Left ventricle myocardium inferior (tissue), 1 donor: ENCODE data around the gene DOK4. TPM values are rescaled to one million over a fixed set of nuclear protein-coding genes. Genes with fewer than 3 reads are reported as not detected.

ENCODE experiments used
- DNase-seq: peaks from one replicate; pipeline ENCODE4 v3.0.0-alpha.2; 2020
- H3K27ac ChIP-seq: fragments of 200-600 bp; replicated peaks from 2 replicates; pipeline ENCODE4 v1.8.0; 2021
- H3K27me3 ChIP-seq: fragments of 200-600 bp; 2 replicates; pipeline ENCODE4 v1.8.0; 2021; ENCODE audit warnings: low read depth
- H3K36me3 ChIP-seq: fragments of 200-600 bp; 2 replicates; pipeline ENCODE4 v1.8.0; 2021
- H3K4me1 ChIP-seq: fragments of 200-600 bp; 2 replicates; pipeline ENCODE4 v1.8.0; 2021
- H3K4me3 ChIP-seq: fragments of 200-600 bp; 2 replicates; pipeline ENCODE4 v1.8.0; 2021; ENCODE audit warnings: mild to moderate bottlenecking, moderate library complexity
- H3K9me3 ChIP-seq: fragments of 200-600 bp; replicated peaks from 2 replicates; pipeline ENCODE4 v1.8.0; 2021
- intact Hi-C: fragments of 100-400 bp; cut with micrococcal nuclease; formaldehyde crosslinking; loops from one replicate; pipeline ENCODE4 v1.11.0; 2022
- total RNA-seq: library from RNA; stranded (reverse); fragmentation: NEBNext Ultra II Directional; extraction: Animal tissue kit (Norgen Biotek cat#: 25700); gene quantifications from one replicate; pipeline ENCODE4 v1.2.1, GENCODE V29; 2021
- TF ChIP-seq, protein P1 (sequence below): fragments of 200-600 bp; IDR thresholded peaks from 2 replicates; pipeline ENCODE4 v1.8.0; 2021; ENCODE audit warnings: antibody characterized with exemption, mild to moderate bottlenecking, borderline replicate concordance
- donor health status: DM: no; HTN: yes; CAD: no; lungs with severe emphysema.

The DOK4 gene
- total RNA-seq, 1 donor from 2014 or later, result 10.0 TPM

- DNase-seq, result no peak
- intact Hi-C loops, result no loop called here
- H3K4me1 ChIP-seq, result peaks cover 29% of the 10 kb centered on the region
Measured at GRCh38 chr16:57526498-57526897, 40.2 kb upstream of the DOK4 start.

DNA sequence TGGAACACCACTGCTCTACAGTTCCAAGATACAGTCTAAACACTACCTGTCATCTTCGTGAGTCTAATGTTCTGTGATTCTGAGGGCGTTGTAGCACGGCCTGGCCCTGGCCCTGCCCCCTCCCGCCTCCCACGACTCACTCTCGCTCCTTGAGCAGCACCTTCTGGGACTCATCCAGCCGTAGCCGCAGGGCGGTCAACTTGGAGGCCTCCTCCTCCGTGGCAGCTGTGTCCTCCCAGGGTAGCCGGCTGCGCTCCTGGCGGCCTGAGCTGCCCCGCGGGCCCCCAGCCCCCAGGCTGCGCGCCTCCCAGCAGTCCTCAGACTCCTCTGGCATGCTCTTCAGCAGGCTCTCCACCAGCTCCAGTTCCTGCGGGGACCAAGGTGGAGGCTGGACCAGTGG is 39.5 kb upstream of the DOK4 start:
- Histone ChIP-seq H3K36me3 (peaks cover 9% of the 10 kb centered on the region), H3K9me3 (no peaks in the 10 kb centered on the region), H3K27ac (no peak overlapping the region), H3K27me3 (no peaks in the 10 kb centered on the region), H3K4me3 (no peak overlapping the region), H3K4me1 (peaks cover 25% of the 10 kb centered on the region)
- intact Hi-C loops, result no loop called here
- TF ChIP-seq, protein P1, sequence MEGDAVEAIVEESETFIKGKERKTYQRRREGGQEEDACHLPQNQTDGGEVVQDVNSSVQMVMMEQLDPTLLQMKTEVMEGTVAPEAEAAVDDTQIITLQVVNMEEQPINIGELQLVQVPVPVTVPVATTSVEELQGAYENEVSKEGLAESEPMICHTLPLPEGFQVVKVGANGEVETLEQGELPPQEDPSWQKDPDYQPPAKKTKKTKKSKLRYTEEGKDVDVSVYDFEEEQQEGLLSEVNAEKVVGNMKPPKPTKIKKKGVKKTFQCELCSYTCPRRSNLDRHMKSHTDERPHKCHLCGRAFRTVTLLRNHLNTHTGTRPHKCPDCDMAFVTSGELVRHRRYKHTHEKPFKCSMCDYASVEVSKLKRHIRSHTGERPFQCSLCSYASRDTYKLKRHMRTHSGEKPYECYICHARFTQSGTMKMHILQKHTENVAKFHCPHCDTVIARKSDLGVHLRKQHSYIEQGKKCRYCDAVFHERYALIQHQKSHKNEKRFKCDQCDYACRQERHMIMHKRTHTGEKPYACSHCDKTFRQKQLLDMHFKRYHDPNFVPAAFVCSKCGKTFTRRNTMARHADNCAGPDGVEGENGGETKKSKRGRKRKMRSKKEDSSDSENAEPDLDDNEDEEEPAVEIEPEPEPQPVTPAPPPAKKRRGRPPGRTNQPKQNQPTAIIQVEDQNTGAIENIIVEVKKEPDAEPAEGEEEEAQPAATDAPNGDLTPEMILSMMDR, result no peak
- DNase-seq, result no peak

More at GRCh38 chr16:57526498-57526897, 40.2 kb upstream of the DOK4 start:
- Histone ChIP-seq H3K4me3 (no peak overlapping the region), H3K9me3 (no peaks in the 10 kb centered on the region), H3K27me3 (no peaks in the 10 kb centered on the region), H3K27ac (no peak overlapping the region), H3K36me3 (peaks cover 4% of the 10 kb centered on the region)
- TF ChIP-seq, protein P1, result no peak

GRCh38 chr16:57522960-57523359 is 36.7 kb upstream of the DOK4 start:
- Histone ChIP-seq H3K9me3 (no peaks in the 10 kb centered on the region), H3K4me3 (no peak overlapping the region), H3K4me1 (peaks cover 12% of the 10 kb centered on the region), H3K36me3 (peaks cover 15% of the 10 kb centered on the region), H3K27ac (no peak overlapping the region), H3K27me3 (no peaks in the 10 kb centered on the region)
- no peak for DNase-seq
- TF ChIP-seq, protein P1, result no peak
- intact Hi-C loops, result no loop called here

DNA sequence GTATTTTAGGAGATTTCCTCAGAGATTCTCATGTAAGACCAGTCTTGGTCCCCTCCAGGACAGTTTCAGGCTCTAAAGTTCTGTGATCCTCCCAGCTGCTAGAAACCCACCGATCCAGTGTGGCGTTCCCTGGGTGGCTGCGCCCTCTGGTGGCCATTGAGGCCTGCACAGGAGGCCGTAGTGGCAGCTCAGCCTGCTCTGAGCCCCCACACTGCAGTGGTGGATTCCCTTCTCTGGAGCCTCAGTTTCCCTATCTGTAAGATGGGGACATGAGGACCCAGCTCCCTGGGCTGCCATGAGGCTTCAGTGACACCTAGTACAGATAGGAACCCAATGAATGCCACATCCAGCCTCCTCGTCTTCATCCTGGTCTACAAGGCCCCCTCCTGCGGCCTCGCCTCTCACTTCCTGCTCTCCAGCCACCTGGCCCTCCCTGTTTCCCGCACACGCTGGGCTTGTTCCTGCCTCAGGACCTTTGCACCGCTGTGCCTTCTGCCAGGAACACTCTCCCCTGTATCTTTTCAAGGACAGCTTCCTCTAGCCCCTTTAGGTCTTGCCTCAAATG is 33.6 kb upstream of the DOK4 start:
- Histone ChIP-seq H3K4me3 (no peak overlapping the region), H3K27me3 (no peaks in the 10 kb centered on the region), H3K36me3 (peaks cover 24% of the 10 kb centered on the region), H3K4me1 (peaks cover 13% of the 10 kb centered on the region), H3K9me3 (no peaks in the 10 kb centered on the region), H3K27ac (no peak overlapping the region)
- peak; percentile 78 for DNase-seq
- TF ChIP-seq, protein P1, result peak; percentile 99
- intact Hi-C loops, result no loop called here

DNA sequence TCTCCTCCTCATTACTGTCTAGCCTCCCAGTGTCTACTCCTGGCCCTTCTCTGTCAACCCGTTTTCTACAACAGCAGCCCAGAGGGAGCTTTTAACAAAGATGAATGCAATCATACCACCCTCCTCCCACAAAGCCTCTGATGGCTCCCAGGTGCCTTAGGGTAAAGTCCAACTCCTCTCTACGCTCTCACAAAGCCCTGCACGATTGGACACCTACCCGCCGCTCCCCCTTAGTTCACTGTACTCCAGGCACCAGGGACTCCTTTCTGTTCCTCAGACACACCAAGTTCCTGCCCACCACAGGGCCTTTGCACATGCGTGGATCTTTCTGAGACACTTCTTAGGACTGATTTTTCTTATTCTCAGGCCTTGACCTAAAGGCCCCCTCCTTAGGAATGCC is 32.6 kb upstream of the DOK4 start:
- no peaks in the 10 kb centered on the region for H3K27me3 ChIP-seq
- TF ChIP-seq, protein P1, result no peak
- no peak for DNase-seq
- H3K27ac ChIP-seq, result no peak overlapping the region
- no peaks in the 10 kb centered on the region for H3K9me3 ChIP-seq
- peaks cover 24% of the 10 kb centered on the region for H3K36me3 ChIP-seq
- H3K4me3 ChIP-seq, result no peak overlapping the region
- intact Hi-C loops, result no loop called here
- peaks cover 12% of the 10 kb centered on the region for H3K4me1 ChIP-seq
